ENCODE results near the gene ZNF780A. TPM values are rescaled to one million over a fixed set of nuclear protein-coding genes. Genes with fewer than 3 reads are reported as not detected.

The ZNF780A gene
- total RNA-seq, 1 donor from 2014 or later: 30.2 TPM

DNA sequence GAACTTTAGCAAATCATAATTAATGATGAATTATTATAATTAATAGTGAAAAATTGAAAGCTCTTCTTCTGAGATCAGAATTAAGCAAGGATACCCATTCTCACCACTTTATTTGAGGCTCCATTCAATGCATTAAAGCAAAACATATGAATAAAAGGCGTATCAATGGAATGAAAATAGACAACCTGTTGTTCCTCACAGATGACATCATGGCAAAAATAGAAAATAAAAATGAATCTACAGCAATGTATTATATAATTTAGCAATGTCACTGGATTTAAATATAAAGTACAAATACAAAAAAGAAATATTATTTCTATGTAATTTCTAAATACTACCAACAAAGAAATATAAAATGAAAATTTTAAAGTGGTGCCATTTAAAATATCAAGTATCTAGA, 11.1 kb upstream of the ZNF780A start:
- DNase-seq (ENCODE audit: low spot score): no peak

DNA sequence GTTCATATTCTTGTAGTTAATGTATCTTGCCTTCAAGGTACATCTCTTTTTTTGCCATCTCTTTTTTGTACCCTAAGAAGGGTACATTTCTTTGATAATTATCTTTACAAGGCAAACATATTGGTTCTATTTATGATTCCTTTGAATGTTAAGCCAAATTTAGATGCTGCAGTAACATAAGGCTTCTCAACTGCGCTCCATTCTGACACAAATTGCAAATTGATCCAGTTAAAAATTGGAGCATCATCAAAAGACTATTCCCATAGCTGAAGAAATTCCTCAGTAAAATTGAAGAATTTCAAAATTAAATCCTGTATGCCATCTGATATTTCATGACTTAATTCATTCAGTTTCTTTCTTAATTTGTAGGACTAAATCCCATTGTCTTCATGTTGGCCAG, 2.7 kb upstream of the ZNF780A start:
- peaks cover 22% of the 10 kb centered on the region for H3K4me1 Mint-ChIP-seq
- Histone ChIP-seq H3K4me2 (no peak overlapping the region), H3K4me3 (no peak overlapping the region), H3K27ac (no peak overlapping the region), H3K79me2 (ENCODE audit: low read depth) (peaks cover 20% of the 10 kb centered on the region), H3K9me3 (ENCODE audit: low read depth) (no peaks in the 10 kb centered on the region), H3K4me1 (peaks cover 10% of the 10 kb centered on the region), H3F3A (ENCODE audit: low read depth) (no peaks in the 10 kb centered on the region), H4K20me1 (ENCODE audit: low read depth) (no peaks in the 10 kb centered on the region), H3K9ac (no peak overlapping the region), H3K27me3 (peaks cover 8% of the 10 kb centered on the region), H2AFZ (replicated peaks) (no peak overlapping the region), H3K36me3 (peaks cover 3% of the 10 kb centered on the region)
- H3K4me3 Mint-ChIP-seq: no peak overlapping the region
- H3K36me3 Mint-ChIP-seq: peaks cover 6% of the 10 kb centered on the region
- no peak for DNase-seq (ENCODE audit: low spot score)
- H3K27me3 Mint-ChIP-seq (ENCODE audit: insufficient read depth, low read depth): peaks cover 5% of the 10 kb centered on the region
- peaks cover 12% of the 10 kb centered on the region for H3K9me3 Mint-ChIP-seq
- no peak overlapping the region for H3K27ac Mint-ChIP-seq
- TF ChIP-seq, protein P1, sequence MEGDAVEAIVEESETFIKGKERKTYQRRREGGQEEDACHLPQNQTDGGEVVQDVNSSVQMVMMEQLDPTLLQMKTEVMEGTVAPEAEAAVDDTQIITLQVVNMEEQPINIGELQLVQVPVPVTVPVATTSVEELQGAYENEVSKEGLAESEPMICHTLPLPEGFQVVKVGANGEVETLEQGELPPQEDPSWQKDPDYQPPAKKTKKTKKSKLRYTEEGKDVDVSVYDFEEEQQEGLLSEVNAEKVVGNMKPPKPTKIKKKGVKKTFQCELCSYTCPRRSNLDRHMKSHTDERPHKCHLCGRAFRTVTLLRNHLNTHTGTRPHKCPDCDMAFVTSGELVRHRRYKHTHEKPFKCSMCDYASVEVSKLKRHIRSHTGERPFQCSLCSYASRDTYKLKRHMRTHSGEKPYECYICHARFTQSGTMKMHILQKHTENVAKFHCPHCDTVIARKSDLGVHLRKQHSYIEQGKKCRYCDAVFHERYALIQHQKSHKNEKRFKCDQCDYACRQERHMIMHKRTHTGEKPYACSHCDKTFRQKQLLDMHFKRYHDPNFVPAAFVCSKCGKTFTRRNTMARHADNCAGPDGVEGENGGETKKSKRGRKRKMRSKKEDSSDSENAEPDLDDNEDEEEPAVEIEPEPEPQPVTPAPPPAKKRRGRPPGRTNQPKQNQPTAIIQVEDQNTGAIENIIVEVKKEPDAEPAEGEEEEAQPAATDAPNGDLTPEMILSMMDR (IDR thresholded peaks at IDR 0.05): no peak
- TF ChIP-seq EZH2phosphoT487 (IDR thresholded peaks at IDR 0.05) (no peak), EZH2 (IDR thresholded peaks at IDR 0.05) (no peak)

More for the DNA sequence above, 11.1 kb upstream of the ZNF780A start:
- peaks cover 9% of the 10 kb centered on the region for H3K9me3 Mint-ChIP-seq
- no peaks in the 10 kb centered on the region for H3F3A ChIP-seq (ENCODE audit: low read depth)
- peaks cover 4% of the 10 kb centered on the region for H3K27me3 ChIP-seq
- no peak overlapping the region for H3K9ac ChIP-seq
- H3K4me2 ChIP-seq: no peak overlapping the region
- H3K9me3 ChIP-seq (ENCODE audit: low read depth): no peaks in the 10 kb centered on the region
- no peak overlapping the region for H3K27ac Mint-ChIP-seq
- H3K36me3 Mint-ChIP-seq: no peaks in the 10 kb centered on the region
- no peak overlapping the region for H3K27ac ChIP-seq
- no peak overlapping the region for H3K4me3 Mint-ChIP-seq
- H3K4me3 ChIP-seq: no peak overlapping the region
- H3K36me3 ChIP-seq: no peaks in the 10 kb centered on the region
- H4K20me1 ChIP-seq (ENCODE audit: low read depth): no peaks in the 10 kb centered on the region
- peaks cover 7% of the 10 kb centered on the region for H3K27me3 Mint-ChIP-seq (ENCODE audit: insufficient read depth, low read depth)
- no peaks in the 10 kb centered on the region for H3K4me1 Mint-ChIP-seq
- no peak for TF ChIP-seq EZH2 (IDR thresholded peaks at IDR 0.05)
- TF ChIP-seq, protein P1 (IDR thresholded peaks at IDR 0.05): no peak
- TF ChIP-seq EZH2phosphoT487 (IDR thresholded peaks at IDR 0.05): no peak
- no peaks in the 10 kb centered on the region for H3K4me1 ChIP-seq
- H3K79me2 ChIP-seq (ENCODE audit: low read depth): no peaks in the 10 kb centered on the region
- H2AFZ ChIP-seq (replicated peaks): no peak overlapping the region

DNA sequence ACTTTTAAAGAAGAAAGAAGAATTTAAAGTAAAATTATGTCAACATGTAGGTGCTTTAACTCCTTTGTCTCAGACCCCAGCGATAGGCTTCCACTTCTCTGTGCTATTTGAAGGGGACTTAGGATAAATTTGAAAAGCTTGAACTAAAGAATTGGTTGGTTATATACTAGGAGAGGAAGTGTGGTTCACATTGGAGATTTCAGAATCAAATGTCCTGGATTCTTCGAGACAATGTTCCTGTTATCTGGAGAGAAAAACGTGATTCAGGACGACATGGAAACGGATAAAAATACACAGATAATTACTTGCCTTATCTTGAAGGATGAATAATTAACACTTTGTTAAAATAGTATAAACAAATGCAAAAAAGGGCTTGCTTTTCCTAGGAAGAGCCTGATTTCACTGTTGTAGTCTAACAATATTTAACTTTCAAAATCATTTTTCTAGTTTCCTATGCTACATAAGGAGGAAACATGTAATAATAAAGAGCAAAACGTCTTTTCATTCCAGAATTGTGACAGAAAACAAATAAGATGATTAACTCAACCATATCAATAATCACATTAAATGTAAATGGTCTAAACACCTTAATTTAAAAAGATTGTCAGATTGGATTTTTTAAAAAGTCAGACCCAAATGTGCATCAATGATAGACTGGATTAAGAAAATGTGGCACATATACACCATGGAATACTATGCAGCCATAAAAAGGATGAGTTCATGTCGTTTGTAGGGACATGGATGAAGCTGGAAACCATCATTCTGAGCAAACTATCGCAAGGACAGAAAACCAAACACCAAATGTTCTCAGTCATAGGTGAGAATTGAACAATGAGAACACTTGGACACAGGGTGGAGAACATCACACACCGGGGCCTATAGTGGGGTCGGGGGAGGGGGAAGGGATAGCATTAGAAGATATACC, 724 bp upstream of the ZNF780A start:
- Mint-ChIP-seq H3K27ac (peak overlapping the region; percentile 99), H3K27me3 (ENCODE audit: insufficient read depth, low read depth) (no peaks in the 10 kb centered on the region), H3K4me1 (peaks cover 22% of the 10 kb centered on the region), H3K36me3 (peaks cover 12% of the 10 kb centered on the region), H3K4me3 (peak overlapping the region; percentile 100), H3K9me3 (peaks cover 21% of the 10 kb centered on the region)
- Histone ChIP-seq H3K9ac (peak overlapping the region; percentile 52), H2AFZ (replicated peaks) (peak overlapping the region; percentile 89), H3K4me1 (peaks cover 10% of the 10 kb centered on the region), H3K4me2 (peak overlapping the region; percentile 87), H4K20me1 (ENCODE audit: low read depth) (no peaks in the 10 kb centered on the region), H3K4me3 (peak overlapping the region; percentile 85), H3K27me3 (peaks cover 8% of the 10 kb centered on the region), H3K36me3 (peaks cover 6% of the 10 kb centered on the region), H3F3A (ENCODE audit: low read depth) (no peaks in the 10 kb centered on the region), H3K9me3 (ENCODE audit: low read depth) (no peaks in the 10 kb centered on the region), H3K79me2 (ENCODE audit: low read depth) (peaks cover 39% of the 10 kb centered on the region), H3K27ac (no peak overlapping the region)
- no peak for DNase-seq (ENCODE audit: low spot score)
- TF ChIP-seq EZH2phosphoT487 (IDR thresholded peaks at IDR 0.05) (no peak), EZH2 (IDR thresholded peaks at IDR 0.05) (no peak)
- TF ChIP-seq, protein P1 (IDR thresholded peaks at IDR 0.05): no peak

Data from neural progenitor cell (in vitro differentiated cells).